Natural killer cell treated with Interleukin-12 subunit alpha and Interleukin-12 subunit beta and Interleukin-15 and Interleukin-18, amount 100 ng/mL, for 72 hours (primary cell): Measurements from ENCODE around the gene RIC1. TPM values are rescaled to one million over a fixed set of nuclear protein-coding genes. Genes with fewer than 3 reads are reported as not detected.
A peak's percentile ranks its signal among the peaks of the same experiment; 100 is the strongest.
"Not testable (repeated sequence)": the region's sequence is repeated elsewhere in the genome, so short reads cannot be mapped to it uniquely, and the experiment has no call there.

Experiments
- ATAC-seq, 2 donors: fragments of 150-1000 bp; cut with Tn5 transposase in 1 of 2; sonication (Bioruptor Pico), chemical (Tn5 transposase) in 1 of 2; 2 replicates each; pipeline ENCODE4 v1.10.0; 2021
- DNase-seq: peaks from one replicate; pipeline ENCODE4 v3.0.0; 2022; ENCODE audit warnings: low spot score
- H3K27ac Mint-ChIP-seq, 2 donors: 1 replicate in 1 of 2; 2 replicates in 1 of 2; pipeline ENCODE4 v1.8.0; 2022; ENCODE audit warnings: mixed read lengths in 2 of 2, mild to moderate bottlenecking in 1 of 2, moderate library complexity in 1 of 2
- H3K27me3 Mint-ChIP-seq, 2 donors: 1 replicate in 1 of 2; 2 replicates in 1 of 2; pipeline ENCODE4 v1.8.0; 2022; ENCODE audit warnings: mixed read lengths in 2 of 2
- H3K36me3 Mint-ChIP-seq: one replicate; pipeline ENCODE4 v1.8.0; 2022; ENCODE audit warnings: mixed read lengths
- H3K4me1 Mint-ChIP-seq, 2 donors: 1 replicate in 1 of 2; 2 replicates in 1 of 2; pipeline ENCODE4 v1.8.0; 2022; ENCODE audit warnings: low read depth in 2 of 2, mixed read lengths in 2 of 2, mild to moderate bottlenecking in 1 of 2
- H3K4me3 Mint-ChIP-seq: one replicate; pipeline ENCODE4 v1.8.0; 2022; ENCODE audit warnings: mixed read lengths
- H3K9me3 Mint-ChIP-seq: 2 replicates; pipeline ENCODE4 v1.8.0; 2022; ENCODE audit warnings: mixed read lengths
- total RNA-seq, 2 donors: library from RNA; stranded (reverse); gene quantifications; one replicate each; pipeline ENCODE4 v1.2.3, GENCODE V29; 2022

The RIC1 gene
- total RNA-seq, 2 donors from 2014 or later = 25.4 to 36.1 TPM

DNA sequence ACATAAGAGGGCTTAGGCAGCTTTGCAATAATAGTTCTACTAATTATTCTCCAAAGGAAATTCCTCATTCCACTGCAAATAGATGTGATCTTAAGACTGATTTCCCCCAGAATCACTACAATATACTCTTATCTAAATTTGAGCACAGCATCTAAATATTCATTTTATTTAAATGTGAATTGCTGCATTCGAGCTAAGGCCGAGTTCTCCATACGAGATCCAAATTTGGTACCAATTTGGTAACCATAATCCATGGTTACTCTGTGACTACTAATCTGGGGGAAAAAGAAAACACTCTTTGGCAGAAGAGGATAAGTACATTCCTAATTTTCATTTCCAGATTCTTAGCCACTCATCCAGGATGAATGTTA lies 19.7 kb upstream of the RIC1 start:
- H3K27me3 Mint-ChIP-seq = no peaks in the 10 kb centered on the region
- H3K9me3 Mint-ChIP-seq = no peaks in the 10 kb centered on the region
- ATAC-seq = no peak
- no peak overlapping the region for H3K27ac Mint-ChIP-seq
- no peak overlapping the region for H3K4me3 Mint-ChIP-seq
- no peak for DNase-seq
- H3K36me3 Mint-ChIP-seq = no peaks in the 10 kb centered on the region
- H3K4me1 Mint-ChIP-seq = peaks cover 5 to 6% of the 10 kb centered on the region in 2 donors

DNA sequence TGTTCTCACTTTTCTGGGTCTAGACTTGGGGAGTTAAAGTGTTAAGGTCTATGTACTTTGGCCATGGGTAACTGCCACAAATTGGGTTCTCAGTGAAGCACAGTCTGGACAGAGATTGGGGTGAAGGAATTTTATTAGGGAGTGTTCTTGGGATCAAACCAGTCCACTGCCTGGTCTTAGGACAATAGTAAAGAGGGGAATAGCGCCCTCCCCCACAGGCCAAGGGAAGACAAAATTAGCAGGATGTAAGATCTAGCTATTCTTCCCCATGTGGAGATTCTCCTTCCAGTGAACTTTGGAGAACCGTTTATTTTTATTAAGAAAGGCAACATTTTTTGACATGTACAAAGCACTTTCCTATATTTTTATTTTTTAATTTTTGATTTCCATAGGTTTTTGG lies 18.4 kb upstream of the RIC1 start:
- DNase-seq (no peak), ATAC-seq (no peak)
- H3K4me1 Mint-ChIP-seq = peaks cover 5 to 10% of the 10 kb centered on the region in 2 donors
- H3K27ac Mint-ChIP-seq = no peak overlapping the region
- no peaks in the 10 kb centered on the region for H3K36me3 Mint-ChIP-seq
- H3K4me3 Mint-ChIP-seq = no peak overlapping the region
- no peaks in the 10 kb centered on the region for H3K9me3 Mint-ChIP-seq
- no peaks in the 10 kb centered on the region for H3K27me3 Mint-ChIP-seq

DNA sequence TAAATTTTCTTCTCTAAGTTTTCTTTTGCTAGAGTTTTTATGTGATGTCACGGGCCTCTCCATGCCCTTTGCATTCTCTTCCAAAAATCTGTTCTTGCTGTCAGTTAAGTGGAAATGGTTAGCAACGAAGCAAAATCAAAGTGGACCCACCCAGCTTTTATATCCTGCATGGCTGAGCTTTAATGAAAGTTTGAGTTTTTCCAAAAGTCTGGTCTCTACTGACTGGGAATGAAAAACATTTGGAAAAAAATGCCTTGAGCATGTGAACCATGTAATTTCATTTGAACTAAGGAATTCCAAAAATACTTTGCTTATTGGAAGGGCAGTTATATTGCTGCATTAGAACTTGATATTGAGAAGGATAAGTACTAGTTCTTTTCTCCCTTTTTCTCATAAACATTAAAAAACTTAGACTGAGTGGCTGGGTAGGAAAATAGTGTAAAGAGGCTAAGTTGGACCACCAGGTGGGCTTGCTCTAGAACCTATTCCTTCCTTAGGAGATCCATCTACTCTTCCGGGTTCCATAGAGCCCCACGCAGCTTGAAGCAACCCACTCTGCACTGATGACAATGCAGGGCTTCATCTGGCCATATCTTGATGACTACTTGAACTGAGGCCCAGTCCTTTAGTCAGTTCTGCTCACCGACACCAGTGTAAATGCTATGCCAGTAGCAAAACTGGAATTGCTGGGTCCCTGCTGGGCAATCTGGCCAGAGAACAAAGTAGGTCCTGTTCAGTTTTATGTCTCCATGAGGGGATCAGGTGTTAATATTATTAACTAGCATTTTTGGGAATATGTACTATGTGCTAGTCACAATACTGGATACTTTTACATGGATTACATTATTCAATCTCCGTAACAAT lies 17.4 kb upstream of the RIC1 start:
- H3K27me3 Mint-ChIP-seq = no peaks in the 10 kb centered on the region
- ATAC-seq = no peak
- DNase-seq = no peak
- H3K4me1 Mint-ChIP-seq = peaks cover 5 to 10% of the 10 kb centered on the region in 2 donors
- H3K27ac Mint-ChIP-seq = no peak overlapping the region
- no peaks in the 10 kb centered on the region for H3K36me3 Mint-ChIP-seq
- H3K9me3 Mint-ChIP-seq = no peaks in the 10 kb centered on the region
- H3K4me3 Mint-ChIP-seq = no peak overlapping the region

DNA sequence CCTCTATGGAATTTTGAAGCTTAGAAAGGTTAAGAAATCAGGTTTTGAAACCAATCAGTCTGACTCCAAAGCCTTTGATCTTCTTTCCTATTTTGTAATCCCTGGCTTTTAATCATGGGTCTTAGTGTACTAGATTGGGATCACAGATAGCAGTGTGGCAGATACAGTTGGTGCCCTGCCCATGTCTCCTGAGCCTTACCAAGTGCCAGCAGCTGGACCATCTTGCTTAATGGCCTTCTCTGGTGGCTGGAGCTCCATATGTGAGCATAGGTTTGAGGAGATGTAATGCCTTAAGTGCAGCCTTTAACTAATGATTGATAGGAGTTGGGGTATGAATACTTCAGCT lies 16.7 kb upstream of the RIC1 start:
- Mint-ChIP-seq H3K4me1 (peaks cover 6 to 12% of the 10 kb centered on the region in 2 donors), H3K36me3 (no peaks in the 10 kb centered on the region), H3K27ac (no peak overlapping the region), H3K9me3 (no peaks in the 10 kb centered on the region), H3K4me3 (no peak overlapping the region), H3K27me3 (no peaks in the 10 kb centered on the region)
- DNase-seq (no peak), ATAC-seq (no peak)

DNA sequence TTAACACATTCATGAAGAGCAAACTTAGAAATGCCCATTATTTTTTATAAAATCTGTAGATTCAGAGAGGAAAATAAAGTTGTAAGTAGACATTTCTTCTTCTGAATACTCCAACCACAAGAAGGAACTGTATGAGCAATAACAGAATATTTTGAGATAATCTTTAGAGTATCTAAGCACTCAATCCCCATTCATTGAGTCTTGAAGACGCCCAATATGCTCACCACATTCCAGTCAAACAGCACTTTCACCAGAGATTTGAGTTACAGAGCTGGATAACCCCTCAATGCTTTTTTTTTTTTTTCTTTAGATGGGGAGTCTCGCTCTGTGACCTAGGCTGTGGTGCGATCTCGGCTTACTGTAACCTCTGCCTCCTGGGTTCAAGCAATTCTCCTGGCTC lies 14.7 kb upstream of the RIC1 start:
- Mint-ChIP-seq H3K27ac (no peak overlapping the region), H3K4me1 (peaks cover 9 to 17% of the 10 kb centered on the region in 2 donors), H3K27me3 (no peaks in the 10 kb centered on the region), H3K4me3 (no peak overlapping the region), H3K9me3 (no peaks in the 10 kb centered on the region), H3K36me3 (no peaks in the 10 kb centered on the region)
- peak in 1 of 2 donors; percentile 66 for ATAC-seq
- DNase-seq = no peak

DNA sequence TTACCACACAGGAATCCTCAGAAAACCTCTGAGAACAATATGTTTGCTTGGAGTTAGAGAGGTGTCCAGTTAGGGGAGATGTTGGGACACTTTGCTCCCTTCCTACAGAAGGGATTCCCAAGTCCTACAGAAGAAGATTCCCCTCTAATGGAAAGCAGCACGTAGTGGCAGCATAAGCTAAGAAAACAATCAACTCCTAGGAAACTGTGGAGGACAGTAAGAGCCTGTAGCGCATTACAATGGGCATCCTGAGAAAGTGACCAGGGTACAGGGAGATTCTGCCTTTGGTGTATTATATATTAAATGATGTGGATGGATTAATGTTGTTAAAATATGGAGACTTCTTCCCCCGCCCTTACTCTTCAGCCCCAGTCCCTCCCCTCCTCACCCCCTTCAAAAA lies 13.9 kb upstream of the RIC1 start:
- no peaks in the 10 kb centered on the region for H3K9me3 Mint-ChIP-seq
- H3K27ac Mint-ChIP-seq = no peak overlapping the region
- no peak for ATAC-seq
- no peaks in the 10 kb centered on the region for H3K36me3 Mint-ChIP-seq
- H3K4me3 Mint-ChIP-seq = no peak overlapping the region
- H3K27me3 Mint-ChIP-seq = no peaks in the 10 kb centered on the region
- DNase-seq = no peak
- H3K4me1 Mint-ChIP-seq = peaks cover 9 to 17% of the 10 kb centered on the region in 2 donors

DNA sequence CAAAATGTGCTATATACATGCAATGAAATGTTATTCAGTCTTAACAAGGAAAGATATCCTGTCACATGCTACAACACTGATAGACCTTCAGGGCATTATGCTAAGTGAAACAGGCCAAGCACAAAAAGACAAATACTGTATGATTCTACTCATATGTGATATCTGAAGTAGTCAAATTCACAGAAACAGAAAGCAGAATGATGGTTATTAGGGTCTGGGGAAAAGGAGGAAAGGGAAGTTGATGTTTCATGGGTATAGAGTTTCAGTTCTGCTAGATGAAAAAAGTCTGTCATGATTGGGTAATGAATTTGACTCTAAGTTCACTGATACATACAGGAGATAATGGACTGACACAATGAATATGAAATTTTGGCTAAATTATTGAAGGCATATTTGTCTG lies 11.2 kb upstream of the RIC1 start:
- Mint-ChIP-seq H3K4me3 (peak overlapping the region; percentile 28), H3K4me1 (peaks cover 9 to 17% of the 10 kb centered on the region in 2 donors), H3K27ac (peak overlapping the region; percentile 3 to 8), H3K9me3 (no peaks in the 10 kb centered on the region), H3K36me3 (no peaks in the 10 kb centered on the region), H3K27me3 (no peaks in the 10 kb centered on the region)
- DNase-seq = no peak
- peak in 1 of 2 donors; percentile 88 for ATAC-seq

DNA sequence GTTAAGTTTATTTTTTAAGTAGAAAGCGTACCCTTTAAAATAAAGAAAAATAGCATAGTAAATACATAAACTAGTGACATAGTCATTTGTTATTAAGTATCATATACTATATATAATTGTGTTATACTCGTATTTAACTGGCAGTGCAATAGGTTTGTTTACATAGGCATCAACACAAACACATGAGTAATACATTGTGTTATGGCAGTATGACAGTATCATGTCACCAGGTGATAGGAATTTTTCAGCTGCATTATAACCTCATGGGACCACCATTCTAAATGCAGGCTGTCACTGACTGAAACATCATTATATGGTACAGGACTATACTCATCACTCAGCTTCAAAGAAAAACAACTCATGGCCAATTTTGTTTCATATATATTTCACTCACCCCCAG lies 8.4 kb upstream of the RIC1 start:
- H3K4me1 Mint-ChIP-seq = peaks cover 15 to 20% of the 10 kb centered on the region in 2 donors
- H3K9me3 Mint-ChIP-seq = no peaks in the 10 kb centered on the region
- H3K4me3 Mint-ChIP-seq = no peak overlapping the region
- DNase-seq (no peak), ATAC-seq (no peak)
- no peaks in the 10 kb centered on the region for H3K27me3 Mint-ChIP-seq
- peaks cover 4% of the 10 kb centered on the region for H3K36me3 Mint-ChIP-seq
- H3K27ac Mint-ChIP-seq = peak overlapping the region in 1 of 2 donors; percentile 35

DNA sequence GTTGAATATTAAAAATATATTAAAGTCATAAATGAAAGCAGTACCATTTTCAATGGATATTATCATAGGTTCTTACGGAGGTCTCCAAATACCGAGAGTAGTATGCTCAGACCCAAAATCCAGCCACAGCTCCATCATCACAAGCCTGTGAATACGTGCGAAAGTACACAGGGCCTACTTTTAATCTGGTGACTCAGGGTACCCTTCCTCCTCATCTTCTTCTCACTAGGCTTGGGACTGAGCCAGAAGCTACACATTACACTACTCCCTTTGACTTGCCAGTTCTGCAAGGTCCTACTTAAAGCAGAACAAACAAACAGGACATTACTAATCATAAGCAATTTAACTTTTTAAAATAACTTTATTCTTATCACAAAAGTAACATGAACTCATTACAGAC lies 7.6 kb upstream of the RIC1 start:
- Mint-ChIP-seq H3K27me3 (no peaks in the 10 kb centered on the region), H3K9me3 (no peaks in the 10 kb centered on the region), H3K27ac (no peak overlapping the region), H3K4me1 (peaks cover 15 to 20% of the 10 kb centered on the region in 2 donors), H3K4me3 (no peak overlapping the region), H3K36me3 (peaks cover 4% of the 10 kb centered on the region)
- DNase-seq (no peak), ATAC-seq (no peak)

DNA sequence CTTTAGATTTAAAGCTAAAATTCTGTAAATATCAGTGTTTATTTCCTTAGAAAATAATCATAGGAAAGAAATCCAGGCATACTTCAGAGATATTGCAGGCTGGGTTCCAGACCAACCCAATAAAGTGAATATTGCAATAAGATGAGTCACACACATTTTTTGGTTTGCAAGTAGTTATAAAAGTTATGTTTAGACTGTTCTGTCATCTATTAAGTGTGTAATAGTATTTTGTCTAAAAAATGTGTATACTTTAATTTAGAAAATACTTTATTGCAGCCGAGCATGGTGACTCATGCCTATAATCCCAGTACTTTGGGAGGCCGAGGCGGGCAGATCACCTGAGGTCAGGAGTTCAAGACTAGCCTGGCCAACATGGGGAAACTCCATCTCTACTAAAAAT lies 6.9 kb upstream of the RIC1 start:
- Mint-ChIP-seq H3K27ac (no peak overlapping the region), H3K4me1 (peaks cover 20 to 25% of the 10 kb centered on the region in 2 donors), H3K27me3 (no peaks in the 10 kb centered on the region), H3K36me3 (peaks cover 5% of the 10 kb centered on the region), H3K4me3 (no peak overlapping the region), H3K9me3 (no peaks in the 10 kb centered on the region)
- DNase-seq = no peak
- no peak for ATAC-seq

DNA sequence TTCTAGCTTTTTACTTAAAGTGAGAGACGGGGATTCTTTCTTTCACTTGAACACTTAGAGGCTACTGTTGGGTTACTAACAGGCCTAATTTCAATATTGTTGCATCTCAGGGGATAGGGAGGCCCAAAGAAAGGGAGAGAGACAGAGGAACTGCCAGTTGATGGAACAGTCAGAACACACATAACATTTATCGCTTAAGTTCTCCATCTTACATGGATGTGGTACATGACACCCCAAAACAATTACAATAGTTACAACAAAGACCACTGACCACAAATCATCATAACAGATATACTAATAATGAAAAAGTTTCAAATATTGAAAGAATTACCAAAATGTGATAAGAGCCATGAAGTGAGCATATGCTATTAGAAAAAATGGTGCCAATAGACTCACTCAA lies 4.3 kb upstream of the RIC1 start:
- Mint-ChIP-seq H3K27me3 (no peaks in the 10 kb centered on the region), H3K27ac (peak overlapping the region; percentile 66 to 72), H3K4me3 (peak overlapping the region; percentile 51), H3K9me3 (no peaks in the 10 kb centered on the region), H3K36me3 (peaks cover 10% of the 10 kb centered on the region), H3K4me1 (peaks cover 20 to 26% of the 10 kb centered on the region in 2 donors)
- DNase-seq (no peak), ATAC-seq (peak in 1 of 2 donors; percentile 10)

DNA sequence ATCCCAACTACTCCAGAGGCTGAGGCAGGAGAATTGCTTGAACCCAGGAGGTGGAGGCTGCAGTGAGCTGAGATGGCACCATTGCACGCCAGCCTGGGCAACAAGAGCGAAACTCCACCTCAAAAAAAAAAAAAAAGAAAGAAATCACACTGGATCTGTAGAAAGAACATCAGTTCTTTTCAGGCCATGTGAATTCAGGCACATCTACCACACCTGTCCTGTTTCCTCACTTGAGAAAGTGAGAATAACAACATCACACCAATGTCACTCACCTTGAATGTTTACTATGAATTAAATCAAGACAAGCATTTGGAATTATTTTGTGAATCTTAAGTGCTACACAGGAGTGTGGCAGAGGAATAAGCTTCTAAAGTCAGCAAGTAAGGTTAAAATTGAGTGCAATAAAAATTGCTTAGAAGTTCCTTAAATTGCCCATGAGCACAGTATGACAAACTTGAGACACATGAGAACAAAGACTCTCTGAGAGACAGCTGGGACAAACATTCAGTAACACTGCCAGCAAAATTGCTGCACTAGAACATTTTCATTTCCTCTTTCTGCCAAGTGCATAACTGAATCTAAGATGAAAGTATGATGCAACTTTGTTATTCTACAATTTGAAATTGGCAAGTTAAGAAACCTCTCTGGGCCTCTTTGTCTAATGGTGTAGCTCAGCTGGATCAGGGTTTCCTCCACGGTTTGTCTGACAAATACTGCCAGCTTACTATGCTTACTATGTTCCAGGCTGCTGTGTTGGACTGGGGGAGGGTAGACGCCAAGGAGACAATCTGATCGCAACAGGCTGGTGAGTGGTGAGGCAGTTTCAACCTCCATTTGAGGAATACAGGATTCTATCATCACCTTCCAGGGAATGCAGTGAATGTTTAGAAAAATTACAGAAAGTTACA lies 1.9 kb upstream of the RIC1 start:
- peak overlapping the region; percentile 90 to 93 for H3K27ac Mint-ChIP-seq
- no peaks in the 10 kb centered on the region for H3K27me3 Mint-ChIP-seq
- ATAC-seq (no peak), DNase-seq (no peak)
- peak overlapping the region; percentile 94 for H3K4me3 Mint-ChIP-seq
- peaks cover 30 to 34% of the 10 kb centered on the region in 2 donors for H3K4me1 Mint-ChIP-seq
- no peaks in the 10 kb centered on the region for H3K9me3 Mint-ChIP-seq
- peaks cover 13% of the 10 kb centered on the region for H3K36me3 Mint-ChIP-seq

DNA sequence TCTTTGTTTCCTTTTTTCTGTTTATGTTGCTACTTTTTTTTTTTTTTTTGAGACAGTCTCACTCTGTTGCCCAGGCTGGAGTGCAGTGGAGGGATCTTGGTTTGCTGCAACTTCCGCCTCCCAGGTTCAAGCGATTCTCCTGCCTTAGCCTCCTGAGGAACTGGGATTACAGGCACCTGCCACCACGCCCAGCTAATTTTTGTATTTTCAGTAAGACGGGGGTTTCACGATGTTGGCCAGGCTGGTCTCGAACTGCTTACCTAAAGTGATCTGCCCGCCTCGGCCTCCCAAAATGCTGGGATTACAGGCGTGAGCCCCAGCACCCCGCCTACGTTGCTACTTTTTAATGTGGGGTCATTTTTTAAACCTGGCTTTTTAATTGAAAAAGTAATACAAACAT lies 1.2 kb upstream of the RIC1 start:
- not testable (repeated sequence) for ATAC-seq, H3K9me3 Mint-ChIP-seq, DNase-seq, H3K27me3 Mint-ChIP-seq
- Mint-ChIP-seq H3K4me1 (peaks cover 35 to 41% of the 10 kb centered on the region in 2 donors), H3K36me3 (peaks cover 13% of the 10 kb centered on the region), H3K4me3 (peak overlapping the region; percentile 94), H3K27ac (peak overlapping the region; percentile 90 to 93)

DNA sequence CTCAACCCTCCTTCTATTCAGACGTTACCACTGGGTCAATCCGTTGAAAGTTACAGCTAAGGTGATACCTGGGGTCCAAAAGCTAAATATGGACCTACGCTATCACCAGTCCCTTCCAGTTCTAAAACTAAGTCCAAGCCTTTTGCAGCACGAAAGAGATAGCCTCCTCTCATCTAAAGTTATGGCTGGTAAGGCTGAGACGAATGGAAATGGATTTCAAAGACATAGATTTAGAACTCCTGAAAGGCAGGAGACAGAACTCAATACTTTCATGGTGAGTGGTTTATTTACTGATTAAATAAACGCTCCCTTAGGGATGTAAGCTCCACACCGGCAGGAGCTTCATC lies 751 bp upstream of the RIC1 start:
- Mint-ChIP-seq H3K9me3 (no peaks in the 10 kb centered on the region), H3K4me3 (peak overlapping the region; percentile 94), H3K36me3 (peaks cover 13% of the 10 kb centered on the region), H3K4me1 (peaks cover 36 to 45% of the 10 kb centered on the region in 2 donors), H3K27ac (peak overlapping the region; percentile 90 to 93), H3K27me3 (no peaks in the 10 kb centered on the region)
- ATAC-seq (no peak), DNase-seq (no peak)
